OCI-LY1 (cell line): ENCODE data around the gene DACH1.

Source experiments
- H2AFZ ChIP-seq: fragments of 200-600 bp; sonication (generic), shearing (Covaris generic); 2 replicates; pipeline ENCODE4 v1.6.0; 2014; ENCODE audit warnings: antibody characterized with exemption, mild to moderate bottlenecking, low read length
- H3F3A ChIP-seq: fragments of 200-600 bp; sonication (generic), shearing (Covaris generic); 2 replicates; pipeline ENCODE4 v1.6.0; 2014; ENCODE audit warnings: mild to moderate bottlenecking, antibody characterized with exemption, low read length, moderate library complexity; ENCODE audit not compliant: insufficient read depth
- H3K27ac ChIP-seq: fragments of 200-600 bp; sonication (generic); 2 replicates; pipeline ENCODE4 v1.5.1; 2014; ENCODE audit warnings: low read length, mixed run types, mild to moderate bottlenecking, low read depth; ENCODE audit not compliant: poor library complexity, severe bottlenecking
- H3K27me3 ChIP-seq: fragments of 200-600 bp; sonication (generic); 2 replicates; pipeline ENCODE4 v1.6.0; 2014; ENCODE audit warnings: antibody characterized with exemption, mild to moderate bottlenecking, low read length, moderate library complexity; ENCODE audit not compliant: insufficient read depth
- H3K36me3 ChIP-seq: fragments of 200-600 bp; sonication (generic); 2 replicates; pipeline ENCODE4 v1.6.1; 2014; ENCODE audit warnings: mild to moderate bottlenecking, antibody characterized with exemption, low read length, moderate library complexity, mixed read lengths; ENCODE audit not compliant: insufficient read depth
- H3K4me1 ChIP-seq: fragments of 200-600 bp; sonication (generic); 2 replicates; pipeline ENCODE4 v1.5.1; 2014; ENCODE audit warnings: mild to moderate bottlenecking, low read length, moderate library complexity; ENCODE audit not compliant: insufficient read depth, severe bottlenecking
- H3K4me2 ChIP-seq: fragments of 200-600 bp; sonication (generic), shearing (Covaris generic); 2 replicates; pipeline ENCODE4 v1.6.1; 2014; ENCODE audit warnings: low read length
- H3K4me3 ChIP-seq: fragments of 200-600 bp; sonication (generic); 2 replicates; pipeline ENCODE4 v1.5.1; 2014; ENCODE audit warnings: low read length, low read depth, mild to moderate bottlenecking, mixed read lengths; ENCODE audit not compliant: poor library complexity, severe bottlenecking
- H3K79me2 ChIP-seq: fragments of 200-600 bp; shearing (Covaris generic); 2 replicates; pipeline ENCODE4 v1.6.1; 2016; ENCODE audit warnings: mixed run types, low read length, mixed read lengths; ENCODE audit not compliant: insufficient read depth
- H3K9ac ChIP-seq: fragments of 200-600 bp; sonication (generic), shearing (Covaris generic); 2 replicates; pipeline ENCODE4 v1.6.1; 2014; ENCODE audit warnings: mild to moderate bottlenecking, low read length, mixed read lengths
- H3K9me2 ChIP-seq: fragments of 200-600 bp; sonication (generic), shearing (Covaris generic); 2 replicates; pipeline ENCODE4 v1.6.1; 2014; ENCODE audit warnings: low read depth, mild to moderate bottlenecking, low read length, mixed read lengths
- H3K9me3 ChIP-seq: fragments of 200-600 bp; shearing (Covaris generic); 2 replicates; pipeline ENCODE4 v1.6.1; 2014; ENCODE audit warnings: low read length, mixed read lengths
- H4K20me1 ChIP-seq: fragments of 200-600 bp; sonication (generic), shearing (Covaris generic); 2 replicates; pipeline ENCODE4 v1.6.0; 2016; ENCODE audit warnings: mild to moderate bottlenecking, low read length; ENCODE audit not compliant: insufficient read depth
- CTCF ChIP-seq: fragments of 200-600 bp; sonication (generic), shearing (Covaris generic); IDR thresholded peaks from 2 replicates; pipeline ENCODE4 v1.5.1; 2017; ENCODE audit warnings: mild to moderate bottlenecking, antibody characterized with exemption, low read length, moderate library complexity, mixed read lengths
- EZH2 ChIP-seq: fragments of 200-600 bp; sonication (generic), shearing (Covaris generic); IDR thresholded peaks from 2 replicates; pipeline ENCODE4 v1.8.0; 2017; ENCODE audit warnings: borderline replicate concordance, mixed run types, mild to moderate bottlenecking, antibody characterized with exemption, low read length, moderate library complexity, mixed read lengths

The DACH1 gene

GRCh38 chr13:71515744-71516038, 351.3 kb downstream of the DACH1 start:
- Histone ChIP-seq H3K36me3 (no peaks in the 10 kb centered on the region), H3K4me3 (no peak overlapping the region), H3K9me3 (no peaks in the 10 kb centered on the region), H3K4me1 (no peaks in the 10 kb centered on the region), H3K4me2 (no peak overlapping the region), H3K9ac (no peak overlapping the region), H3K27me3 (no peaks in the 10 kb centered on the region), H3F3A (no peaks in the 10 kb centered on the region), H3K9me2 (no peaks in the 10 kb centered on the region), H4K20me1 (no peaks in the 10 kb centered on the region), H3K27ac (no peak overlapping the region), H3K79me2 (no peaks in the 10 kb centered on the region), H2AFZ (no peak overlapping the region)
- TF ChIP-seq CTCF (no peak), EZH2 (no peak)

GRCh38 chr13:71514900-71515743, 351.9 kb downstream of the DACH1 start:
- Histone ChIP-seq H3K9ac (no peak overlapping the region), H3K36me3 (no peaks in the 10 kb centered on the region), H4K20me1 (no peaks in the 10 kb centered on the region), H3K9me3 (no peaks in the 10 kb centered on the region), H3K79me2 (no peaks in the 10 kb centered on the region), H3K4me3 (no peak overlapping the region), H2AFZ (no peak overlapping the region), H3K27me3 (no peaks in the 10 kb centered on the region), H3K4me1 (no peaks in the 10 kb centered on the region), H3K9me2 (no peaks in the 10 kb centered on the region), H3F3A (no peaks in the 10 kb centered on the region), H3K27ac (no peak overlapping the region), H3K4me2 (no peak overlapping the region)
- no peak for TF ChIP-seq CTCF
- no peak for TF ChIP-seq EZH2

GRCh38 chr13:71513411-71514033, 353.5 kb downstream of the DACH1 start:
- no peaks in the 10 kb centered on the region for H4K20me1 ChIP-seq
- no peak overlapping the region for H3K27ac ChIP-seq
- no peaks in the 10 kb centered on the region for H3K27me3 ChIP-seq
- H3K79me2 ChIP-seq, result no peaks in the 10 kb centered on the region
- no peak overlapping the region for H3K9ac ChIP-seq
- no peak for TF ChIP-seq CTCF
- TF ChIP-seq EZH2, result no peak
- no peaks in the 10 kb centered on the region for H3K4me1 ChIP-seq
- H2AFZ ChIP-seq, result no peak overlapping the region
- no peaks in the 10 kb centered on the region for H3K36me3 ChIP-seq
- H3K4me2 ChIP-seq, result no peak overlapping the region
- no peaks in the 10 kb centered on the region for H3K9me2 ChIP-seq
- no peaks in the 10 kb centered on the region for H3F3A ChIP-seq
- H3K4me3 ChIP-seq, result no peak overlapping the region
- no peaks in the 10 kb centered on the region for H3K9me3 ChIP-seq
